SK-N-SH (cell line): ENCODE results near the gene DEPDC1. TPM values are rescaled to one million over a fixed set of nuclear protein-coding genes. Genes with fewer than 3 reads are reported as not detected.

Experiments
- CTCF ChIA-PET: fragments of 300-600, 350-600 bp; formaldehyde crosslinking; extraction: SDS; loops from one replicate; lab custom pipeline; 2021; lab: Yijun Ruan, JAX
- POLR2A ChIA-PET: fragments of 350-600 bp; sonication (Branson Sonifier 250); formaldehyde crosslinking; extraction: SDS; loops from one replicate; lab custom pipeline; 2020; ENCODE audit warnings: antibody characterized with exemption, inconsistent platforms; lab: Yijun Ruan, JAX
- DNase-seq: peaks from one replicate; pipeline ENCODE4 v3.0.0; 2012
- H2AFZ ChIP-seq: fragments of 200-600 bp; sonication (generic); 2 replicates; pipeline ENCODE4 v1.8.1; 2016; ENCODE audit warnings: antibody characterized with exemption, mild to moderate bottlenecking, low read depth
- H3F3A ChIP-seq: fragments of 200-600 bp; sonication (generic); replicated peaks from 2 replicates; pipeline ENCODE3; 2016; ENCODE audit warnings: antibody characterized with exemption, mild to moderate bottlenecking; ENCODE audit not compliant: insufficient read depth
- H3K27ac ChIP-seq, 2 experiments: fragments of 200-500 bp in 1 of 2; fragments of 200-600 bp in 1 of 2; sonication (Bioruptor generic) in 1 of 2; sonication (generic), shearing (Covaris generic) in 1 of 2; 2 replicates each; pipeline versions ENCODE4 v1.5.1 to v1.6.1; 2014 to 2016; ENCODE audit warnings: low read depth in 2 of 2, inconsistent platforms in 1 of 2, low read length in 1 of 2, mild to moderate bottlenecking in 1 of 2, mixed read lengths in 1 of 2
- H3K27me3 ChIP-seq: fragments of 200-600 bp; sonication (generic), shearing (Covaris generic); 2 replicates; pipeline ENCODE4 v1.6.1; 2016; ENCODE audit warnings: mixed run types; ENCODE audit not compliant: insufficient read depth
- H3K36me3 ChIP-seq, 2 experiments: fragments of 200-500 bp in 1 of 2; fragments of 200-600 bp in 1 of 2; sonication (Bioruptor generic) in 1 of 2; sonication (generic) in 1 of 2; replicated peaks in 1 of 2; 2 replicates each; pipeline versions ENCODE3 to v1.5.1; 2014 to 2016; ENCODE audit warnings: low read length in 1 of 2, mild to moderate bottlenecking in 1 of 2; ENCODE audit not compliant: insufficient read depth in 2 of 2, control insufficient read depth in 1 of 2
- H3K4me1 ChIP-seq, 2 experiments: fragments of 200-500 bp in 1 of 2; fragments of 200-600 bp in 1 of 2; sonication (Bioruptor generic) in 1 of 2; sonication (generic), shearing (Covaris generic) in 1 of 2; 2 replicates each; pipeline versions ENCODE4 v1.5.1 to v1.6.1; 2014 to 2016; ENCODE audit warnings: low read depth in 1 of 2, low read length in 1 of 2, mixed run types in 1 of 2; ENCODE audit not compliant: insufficient read depth in 2 of 2, control insufficient read depth in 1 of 2
- H3K4me2 ChIP-seq: fragments of 200-600 bp; sonication (generic), shearing (Covaris generic); 2 replicates; pipeline ENCODE4 v1.6.1; 2017; ENCODE audit warnings: mixed run types
- H3K4me3 ChIP-seq, 2 experiments: fragments of 200-500 bp in 1 of 2; fragments of 200-600 bp in 1 of 2; sonication (Bioruptor generic) in 1 of 2; sonication (generic), shearing (Covaris generic) in 1 of 2; 2 replicates each; pipeline versions ENCODE4 v1.5.1 to v1.8.1; 2014 to 2016; ENCODE audit warnings: low read depth in 2 of 2, inconsistent platforms in 1 of 2, low read length in 1 of 2, mild to moderate bottlenecking in 1 of 2, mixed read lengths in 1 of 2, moderate library complexity in 1 of 2
- H3K79me2 ChIP-seq: fragments of 200-600 bp; sonication (generic); 2 replicates; pipeline ENCODE4 v1.8.1; 2017; ENCODE audit warnings: mild to moderate bottlenecking; ENCODE audit not compliant: insufficient read depth
- H3K9ac ChIP-seq: fragments of 200-600 bp; sonication (generic); 2 replicates; pipeline ENCODE4 v1.6.1; 2017; ENCODE audit warnings: mixed run types
- H3K9me2 ChIP-seq: fragments of 200-600 bp; sonication (generic); 2 replicates; pipeline ENCODE4 v1.6.1; 2017; ENCODE audit warnings: mixed run types
- H3K9me3 ChIP-seq: fragments of 200-600 bp; sonication (generic); 2 replicates; pipeline ENCODE4 v1.6.1; 2017; ENCODE audit warnings: mixed run types, mild to moderate bottlenecking, moderate library complexity
- H4K20me1 ChIP-seq: fragments of 200-600 bp; sonication (generic); 2 replicates; pipeline ENCODE4 v1.6.1; 2017; ENCODE audit warnings: mild to moderate bottlenecking, mixed run types; ENCODE audit not compliant: insufficient read depth
- EP300 ChIP-seq, 2 experiments: IDR thresholded peaks; 2 replicates each; pipeline versions ENCODE4 v1.4.0 to v1.6.1; 2012; ENCODE audit warnings: borderline replicate concordance in 1 of 2, low read depth in 1 of 2, low read length in 1 of 2
- EZH2phosphoT487 ChIP-seq: fragments of 200-600 bp; sonication (generic); IDR thresholded peaks from 2 replicates; pipeline ENCODE4 v1.6.1; 2017; ENCODE audit warnings: low read depth, mixed run types, mild to moderate bottlenecking, antibody characterized with exemption, moderate library complexity, borderline replicate concordance
- FOXM1 ChIP-seq: IDR thresholded peaks from 2 replicates; pipeline ENCODE4 v1.4.0; 2012; ENCODE audit warnings: low read depth, mild to moderate bottlenecking
- JUND ChIP-seq: IDR thresholded peaks from 2 replicates; pipeline ENCODE4 v1.4.0; 2012
- MEF2A ChIP-seq: IDR thresholded peaks from 2 replicates; pipeline ENCODE4 v1.4.0; 2012; ENCODE audit warnings: low read depth, borderline replicate concordance
- MXI1 ChIP-seq: IDR thresholded peaks from 2 replicates; pipeline ENCODE4 v1.6.1; 2012; ENCODE audit warnings: mild to moderate bottlenecking, low read depth, low read length, improper control_type of control experiment
- POLR2AphosphoS5 ChIP-seq: IDR thresholded peaks from 2 replicates; pipeline ENCODE4 v1.6.1; 2012; ENCODE audit warnings: low read depth, low read length
- RAD21 ChIP-seq: IDR thresholded peaks from 2 replicates; pipeline ENCODE4 v1.6.1; 2012; ENCODE audit warnings: mild to moderate bottlenecking, low read length
- RFX5 ChIP-seq: IDR thresholded peaks from 2 replicates; pipeline ENCODE4 v1.6.1; 2012; ENCODE audit warnings: mild to moderate bottlenecking, improper control_type of control experiment, low read length
- TEAD4 ChIP-seq: IDR thresholded peaks from 2 replicates; pipeline ENCODE4 v1.4.0; 2012; ENCODE audit warnings: mild to moderate bottlenecking, borderline replicate concordance; ENCODE audit not compliant: insufficient read depth
- polyA plus RNA-seq, 3 experiments: library from polyadenylated mRNA; depleted of rRNA; stranded (reverse); fragments of >200 nt; gene quantifications; 2 replicates each; pipeline ENCODE4 v1.2.3, GENCODE V29; 2012
- TF ChIP-seq, protein P1 (sequence below): IDR thresholded peaks from 2 replicates; pipeline ENCODE4; 2012
- TF ChIP-seq, protein P2 (sequence below): IDR thresholded peaks from 2 replicates; pipeline ENCODE4 v1.6.1; 2012; ENCODE audit warnings: mild to moderate bottlenecking, low read depth, low read length, moderate library complexity
- TF ChIP-seq, protein P3 (sequence below): fragments of 150-350 bp; IDR thresholded peaks from 2 replicates; pipeline ENCODE4 v1.6.1; 2017; ENCODE audit warnings: antibody characterized with exemption, low read length, low read depth, borderline replicate concordance

Gene DEPDC1
- polyA plus RNA-seq, 1 of the 3 experiments (the other 2 are of a cell fraction), result 3.8 TPM

DNA sequence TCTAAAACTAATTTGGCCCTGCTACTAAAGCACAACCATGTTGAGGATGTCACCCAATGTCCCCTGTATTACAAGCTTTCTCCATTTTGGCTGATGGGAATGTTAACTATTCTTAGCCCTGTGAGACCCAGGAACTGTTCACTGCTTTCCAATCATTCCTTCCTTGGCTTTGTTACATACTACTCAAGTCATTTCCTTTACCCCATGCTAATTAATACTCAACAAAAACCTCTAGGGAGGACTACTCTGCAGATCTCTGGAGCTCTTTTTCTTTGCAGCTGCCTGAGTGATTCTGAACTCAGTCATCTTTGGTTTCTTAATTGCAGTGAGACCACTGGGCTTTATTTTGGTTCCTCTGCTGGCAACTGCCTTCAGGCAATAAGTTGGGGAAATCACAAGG, 23.8 kb downstream of the DEPDC1 start:
- peaks cover 16 to 23% of the 10 kb centered on the region in 2 experiments for H3K36me3 ChIP-seq
- TF ChIP-seq FOXM1, result no peak
- TF ChIP-seq, protein P1, sequence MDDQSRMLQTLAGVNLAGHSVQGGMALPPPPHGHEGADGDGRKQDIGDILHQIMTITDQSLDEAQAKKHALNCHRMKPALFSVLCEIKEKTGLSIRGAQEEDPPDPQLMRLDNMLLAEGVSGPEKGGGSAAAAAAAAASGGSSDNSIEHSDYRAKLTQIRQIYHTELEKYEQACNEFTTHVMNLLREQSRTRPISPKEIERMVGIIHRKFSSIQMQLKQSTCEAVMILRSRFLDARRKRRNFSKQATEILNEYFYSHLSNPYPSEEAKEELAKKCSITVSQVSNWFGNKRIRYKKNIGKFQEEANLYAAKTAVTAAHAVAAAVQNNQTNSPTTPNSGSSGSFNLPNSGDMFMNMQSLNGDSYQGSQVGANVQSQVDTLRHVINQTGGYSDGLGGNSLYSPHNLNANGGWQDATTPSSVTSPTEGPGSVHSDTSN, result no peak
- no peak for TF ChIP-seq JUND
- TF ChIP-seq EP300 (IDR thresholded peaks at IDR 0.05; ENCODE audit: borderline replicate concordance in 1 of 2, low read depth in 1 of 2, low read length in 1 of 2), result no peak
- TF ChIP-seq RFX5, result no peak
- TF ChIP-seq MEF2A, result no peak
- no peak for TF ChIP-seq EZH2phosphoT487
- TF ChIP-seq MXI1, result no peak
- TF ChIP-seq POLR2AphosphoS5, result no peak
- no peak for TF ChIP-seq TEAD4
- TF ChIP-seq RAD21, result no peak
- TF ChIP-seq, protein P2, sequence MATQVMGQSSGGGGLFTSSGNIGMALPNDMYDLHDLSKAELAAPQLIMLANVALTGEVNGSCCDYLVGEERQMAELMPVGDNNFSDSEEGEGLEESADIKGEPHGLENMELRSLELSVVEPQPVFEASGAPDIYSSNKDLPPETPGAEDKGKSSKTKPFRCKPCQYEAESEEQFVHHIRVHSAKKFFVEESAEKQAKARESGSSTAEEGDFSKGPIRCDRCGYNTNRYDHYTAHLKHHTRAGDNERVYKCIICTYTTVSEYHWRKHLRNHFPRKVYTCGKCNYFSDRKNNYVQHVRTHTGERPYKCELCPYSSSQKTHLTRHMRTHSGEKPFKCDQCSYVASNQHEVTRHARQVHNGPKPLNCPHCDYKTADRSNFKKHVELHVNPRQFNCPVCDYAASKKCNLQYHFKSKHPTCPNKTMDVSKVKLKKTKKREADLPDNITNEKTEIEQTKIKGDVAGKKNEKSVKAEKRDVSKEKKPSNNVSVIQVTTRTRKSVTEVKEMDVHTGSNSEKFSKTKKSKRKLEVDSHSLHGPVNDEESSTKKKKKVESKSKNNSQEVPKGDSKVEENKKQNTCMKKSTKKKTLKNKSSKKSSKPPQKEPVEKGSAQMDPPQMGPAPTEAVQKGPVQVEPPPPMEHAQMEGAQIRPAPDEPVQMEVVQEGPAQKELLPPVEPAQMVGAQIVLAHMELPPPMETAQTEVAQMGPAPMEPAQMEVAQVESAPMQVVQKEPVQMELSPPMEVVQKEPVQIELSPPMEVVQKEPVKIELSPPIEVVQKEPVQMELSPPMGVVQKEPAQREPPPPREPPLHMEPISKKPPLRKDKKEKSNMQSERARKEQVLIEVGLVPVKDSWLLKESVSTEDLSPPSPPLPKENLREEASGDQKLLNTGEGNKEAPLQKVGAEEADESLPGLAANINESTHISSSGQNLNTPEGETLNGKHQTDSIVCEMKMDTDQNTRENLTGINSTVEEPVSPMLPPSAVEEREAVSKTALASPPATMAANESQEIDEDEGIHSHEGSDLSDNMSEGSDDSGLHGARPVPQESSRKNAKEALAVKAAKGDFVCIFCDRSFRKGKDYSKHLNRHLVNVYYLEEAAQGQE, result no peak
- TF ChIP-seq, protein P3, sequence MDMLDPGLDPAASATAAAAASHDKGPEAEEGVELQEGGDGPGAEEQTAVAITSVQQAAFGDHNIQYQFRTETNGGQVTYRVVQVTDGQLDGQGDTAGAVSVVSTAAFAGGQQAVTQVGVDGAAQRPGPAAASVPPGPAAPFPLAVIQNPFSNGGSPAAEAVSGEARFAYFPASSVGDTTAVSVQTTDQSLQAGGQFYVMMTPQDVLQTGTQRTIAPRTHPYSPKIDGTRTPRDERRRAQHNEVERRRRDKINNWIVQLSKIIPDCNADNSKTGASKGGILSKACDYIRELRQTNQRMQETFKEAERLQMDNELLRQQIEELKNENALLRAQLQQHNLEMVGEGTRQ, result no peak
- H3K27me3 ChIP-seq, result no peaks in the 10 kb centered on the region
- no peak overlapping the region for H3K4me3 ChIP-seq
- CTCF ChIA-PET, result interaction anchor here (1.0 to 1.3 kb wide), 2 partner anchors 14 to 1264 kb away, joined by 3 to 4 read pairs; no protein-coding TSS in a partner anchor
- no peak overlapping the region for H3K27ac ChIP-seq
- H3K4me1 ChIP-seq, result peaks cover 0 to 4% of the 10 kb centered on the region in 2 experiments; a peak in 1 of 4 replicates
- no peaks in the 10 kb centered on the region for H4K20me1 ChIP-seq
- no peaks in the 10 kb centered on the region for H3K9me2 ChIP-seq
- POLR2A ChIA-PET, result no interaction called here
- no peak for DNase-seq
- H3F3A ChIP-seq, result no peaks in the 10 kb centered on the region
- H3K9ac ChIP-seq, result no peak overlapping the region
- no peaks in the 10 kb centered on the region for H3K9me3 ChIP-seq
- no peak overlapping the region for H3K4me2 ChIP-seq
- H3K79me2 ChIP-seq, result no peaks in the 10 kb centered on the region
- H2AFZ ChIP-seq, result no peak overlapping the region
